Aorta (tissue), 5 donors: Measurements from ENCODE around the gene CLSTN3. TPM values are rescaled to one million over a fixed set of nuclear protein-coding genes. Genes with fewer than 3 reads are reported as not detected.

Experiments
- ATAC-seq: fragments of 200-7000 bp; cut with Tn5 transposase; one replicate; pipeline ENCODE4 v1.9.1; 2022; ENCODE audit warnings: moderate library complexity; ENCODE audit not compliant: low FRiP score
- DNase-seq, 2 donors: peaks; one replicate each; pipeline ENCODE4 v3.0.0-alpha.2; 2020
- H3K27ac ChIP-seq, 2 donors: one replicate each; pipeline ENCODE4 v1.5.1; 2013; ENCODE audit warnings: low read length in 2 of 2, mild to moderate bottlenecking in 2 of 2, moderate library complexity in 2 of 2, control low read depth in 1 of 2, inconsistent platforms in 1 of 2, low read depth in 1 of 2
- H3K27me3 ChIP-seq, 2 donors: one replicate each; pipeline ENCODE4 v1.6.1; 2013; ENCODE audit warnings: control low read depth in 1 of 2, low read length in 1 of 2, mild to moderate bottlenecking in 1 of 2, moderate library complexity in 1 of 2; ENCODE audit not compliant: insufficient read depth in 2 of 2, control insufficient read depth in 1 of 2
- H3K36me3 ChIP-seq, 2 donors: one replicate each; pipeline ENCODE4 v1.6.1; 2013; ENCODE audit warnings: control low read depth in 1 of 2, low read length in 1 of 2, mild to moderate bottlenecking in 1 of 2; ENCODE audit not compliant: insufficient read depth in 2 of 2, control insufficient read depth in 1 of 2
- H3K4me1 ChIP-seq, 2 donors: one replicate each; pipeline ENCODE4 v1.6.1; 2013; ENCODE audit warnings: low read length in 2 of 2, control low read depth in 1 of 2, mild to moderate bottlenecking in 1 of 2, moderate library complexity in 1 of 2; ENCODE audit not compliant: insufficient read depth in 2 of 2, control insufficient read depth in 1 of 2
- H3K4me3 ChIP-seq, 2 donors: one replicate each; pipeline ENCODE4 v1.5.1; 2013; ENCODE audit warnings: low read length in 2 of 2, control low read depth in 1 of 2, mild to moderate bottlenecking in 1 of 2
- H3K9me3 ChIP-seq: one replicate; pipeline ENCODE4 v1.6.1; 2013; ENCODE audit warnings: mild to moderate bottlenecking, low read length; ENCODE audit not compliant: control insufficient read depth
- WGBS, 2 donors: extraction: QIAGEN DNeasy Blood & Tissue Kit; methylation state at CpG; one replicate each; pipeline ENCODE4 v1.1.7; 2013; 5-methylcytosine and 5-hydroxymethylcytosine counted together
- intact Hi-C, 2 donors: fragments of 100-400 bp; cut with DNase I; formaldehyde crosslinking; loops; one replicate each; pipeline versions ENCODE4 v1.14.2 to v1.15.0; 2022
- polyA plus RNA-seq, 2 donors: library from polyadenylated mRNA; stranded (reverse); fragments of 200-250 nt; gene quantifications; one replicate each; pipeline ENCODE4 v1.2.3, GENCODE V29; 2013
- total RNA-seq, 2 donors: library from RNA; stranded (reverse); fragmentation: NEBNext Ultra II Directional; extraction: Animal tissue kit (Norgen Biotek cat#: 25700); gene quantifications; one replicate each; pipeline ENCODE4 v1.2.1, GENCODE V29; 2021
- donor health status: healthy with polysubstance abuse.
- donor health status: Bipolar disorder and iron deficiency.
- donor health status: DM: no; HTN: no; CAD: no.
- donor health status: DM: no; HTN: no; CAD: no.
- donor health status: DM: yes; HTN: yes; CAD: no.

Gene CLSTN3
- total and polyA plus RNA-seq, 4 donors = 12.4 to 77.2 (median 24.8) TPM

DNA sequence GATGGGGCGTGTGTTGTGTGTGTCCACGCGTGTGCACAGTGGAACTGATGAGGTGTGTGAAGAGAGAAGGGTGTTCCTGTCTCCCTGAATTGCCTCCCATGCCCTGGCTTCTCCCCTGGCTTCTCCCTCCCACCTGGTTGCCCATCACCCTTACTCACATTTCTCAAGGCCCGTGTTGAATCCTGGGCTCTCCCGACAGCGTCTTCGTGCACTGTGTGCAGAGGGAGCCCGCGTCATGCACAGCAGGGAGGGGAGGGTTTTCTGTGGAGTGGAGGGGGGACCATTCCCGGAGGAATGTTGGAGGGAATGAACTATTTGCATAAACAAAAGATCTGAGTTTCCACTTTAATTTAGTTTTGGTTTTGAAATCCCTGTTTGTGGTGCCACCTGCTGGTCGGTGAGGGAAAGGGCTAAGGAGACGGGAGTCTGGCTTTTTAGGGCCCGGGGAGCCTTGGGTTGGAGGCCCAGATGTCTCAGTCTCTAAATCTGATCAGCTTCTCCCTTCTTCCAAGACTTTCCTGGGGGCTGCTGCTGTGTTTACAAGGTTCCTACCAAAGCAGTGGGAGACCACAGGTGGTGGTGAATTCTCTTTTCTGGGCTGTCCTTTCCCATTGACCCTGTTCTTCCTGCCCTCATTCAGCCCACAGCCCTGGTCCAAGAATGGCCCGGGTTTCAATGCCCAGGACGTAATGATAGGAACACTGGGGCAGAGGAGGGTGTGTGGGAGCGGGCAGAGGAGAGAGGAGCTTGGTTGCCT, 37.8 kb upstream of the CLSTN3 start, which contains the start of gene C1R:
TSS of gene C1R (minus strand) at position 217 of the 757 bp plus-strand sequence. CDS start at position 160, 57 bp downstream.
- ATAC-seq (peak; percentile 86), DNase-seq (peak; percentile 89 to 92)
- Histone ChIP-seq H3K4me3 (peak within 1 kb of the TSS; percentile 44 to 51), H3K4me1 (no peaks in the 10 kb centered on the region), H3K27me3 (no peaks in the 10 kb centered on the region), H3K9me3 (no peaks in the 10 kb centered on the region), H3K27ac (peak within 1 kb of the TSS in 1 of 2 donors; percentile 65), H3K36me3 (peaks cover 0 to 2% of the 10 kb centered on the region in 2 donors)
- intact Hi-C loops = loop anchor here (1.0 to 10.0 kb wide), 4 partner anchors 16 to 78 kb away; partner anchors contain the start of genes C1S (in 2 of the 2) and LPCAT3 (in 1 of the 2)
- WGBS, 2 donors = 5 to 6% methylated on average over 16 of the region's 16 CpGs

DNA sequence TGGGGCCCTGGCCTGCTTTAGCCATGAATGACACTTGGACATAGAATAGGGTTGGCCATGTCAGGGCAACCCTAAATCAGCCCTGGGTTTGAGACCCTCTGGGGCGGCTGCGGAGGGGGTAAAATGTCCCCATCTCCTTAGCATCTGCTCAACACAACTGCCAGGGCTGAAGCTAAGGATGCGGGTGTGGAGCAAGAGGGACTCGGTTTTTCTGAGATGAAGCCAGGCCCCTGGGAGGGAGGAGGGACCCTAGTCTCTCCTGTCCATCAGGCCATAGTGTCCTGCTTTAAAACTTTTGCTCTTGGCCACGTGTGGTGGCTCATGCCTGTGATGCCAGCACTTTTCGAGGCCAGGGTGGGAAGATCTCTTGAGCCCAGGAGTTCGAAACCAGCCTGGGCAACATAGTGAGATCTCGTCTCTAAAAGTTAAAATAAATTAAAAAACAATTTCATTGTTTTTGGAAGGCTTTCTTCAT, 37.1 kb upstream of the CLSTN3 start:
- whole genome bisulfite sequencing, 2 donors = 66 to 75% methylated on average over 8 of the region's 8 CpGs
- no peaks in the 10 kb centered on the region for H3K27me3 ChIP-seq
- ATAC-seq (peak; percentile 0), DNase-seq (no peak)
- H3K4me1 ChIP-seq = no peaks in the 10 kb centered on the region
- intact Hi-C loops = loop anchor here (1.0 to 10.0 kb wide), 4 partner anchors 15 to 78 kb away; partner anchors contain the start of genes C1S (in 2 of the 2) and LPCAT3 (in 1 of the 2)
- peak overlapping the region in 1 of 2 donors; percentile 20 for H3K27ac ChIP-seq
- no peaks in the 10 kb centered on the region for H3K9me3 ChIP-seq
- H3K36me3 ChIP-seq = peaks cover 0 to 2% of the 10 kb centered on the region in 2 donors
- H3K4me3 ChIP-seq = no peak overlapping the region

DNA sequence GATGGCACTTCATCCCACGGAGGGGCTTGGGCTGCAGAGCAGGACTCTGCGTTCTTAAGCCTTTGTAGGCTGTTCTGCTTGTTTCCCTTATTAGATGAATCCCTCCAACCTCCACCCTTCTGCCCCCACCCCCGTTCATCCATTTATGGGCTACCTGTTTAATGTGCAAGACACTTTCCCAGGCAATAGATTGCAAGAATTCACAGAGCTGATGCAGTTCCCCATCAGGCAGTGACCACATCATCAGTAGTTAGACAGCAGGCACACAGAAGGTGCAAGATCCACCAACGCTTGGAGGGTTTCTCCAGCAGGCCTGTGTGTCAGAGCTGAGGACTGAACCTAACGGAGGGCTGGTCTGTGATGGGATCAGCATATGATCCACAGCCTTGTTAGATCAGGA, 36.7 kb upstream of the CLSTN3 start:
- intact Hi-C loops = loop anchor here (2.0 to 10.0 kb wide), 2 partner anchors 33 to 79 kb away; partner anchors contain the start of genes C1S (in 1 of the 2) and LPCAT3 (in 1 of the 2)
- no peak overlapping the region for H3K4me3 ChIP-seq

DNA sequence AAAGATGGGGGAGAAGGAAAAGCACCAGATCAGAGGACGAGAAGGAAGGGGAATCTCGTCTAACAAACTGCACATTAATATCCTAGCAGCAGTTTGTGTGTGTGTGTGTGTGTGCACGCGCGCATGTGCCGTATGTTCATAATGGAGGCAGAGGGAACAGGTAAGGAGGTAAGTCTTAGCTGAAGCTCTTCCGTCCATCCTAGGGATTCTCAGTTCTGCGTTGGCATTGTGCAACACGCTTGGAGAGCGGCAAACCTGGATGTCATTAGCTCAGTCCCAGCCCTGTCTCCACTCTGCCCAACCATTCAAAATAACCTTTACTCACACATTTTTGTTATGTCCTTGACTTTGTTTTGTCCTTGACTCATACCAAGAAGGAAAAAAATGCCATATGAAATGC, 36.3 kb upstream of the CLSTN3 start:
- DNase-seq (no peak), ATAC-seq (no peak)
- Histone ChIP-seq H3K27me3 (no peaks in the 10 kb centered on the region), H3K4me1 (no peaks in the 10 kb centered on the region), H3K36me3 (no peaks in the 10 kb centered on the region), H3K4me3 (no peak overlapping the region), H3K9me3 (no peaks in the 10 kb centered on the region), H3K27ac (no peak overlapping the region)
- intact Hi-C loops = loop anchor here (2.0 to 10.0 kb wide), 2 partner anchors 33 to 79 kb away; partner anchors contain the start of genes C1S (in 1 of the 2) and LPCAT3 (in 1 of the 2)
- 59 to 63% methylated on average over 10 of the region's 10 CpGs for WGBS, 2 donors

More for the DNA sequence above, 36.7 kb upstream of the CLSTN3 start:
- Histone ChIP-seq H3K36me3 (peaks cover 0 to 2% of the 10 kb centered on the region in 2 donors), H3K4me1 (no peaks in the 10 kb centered on the region), H3K27me3 (no peaks in the 10 kb centered on the region), H3K9me3 (no peaks in the 10 kb centered on the region), H3K27ac (no peak overlapping the region)
- ATAC-seq = no peak
- 55 to 61% methylated on average over 5 of the region's 5 CpGs for WGBS, 2 donors
- no peak for DNase-seq

DNA sequence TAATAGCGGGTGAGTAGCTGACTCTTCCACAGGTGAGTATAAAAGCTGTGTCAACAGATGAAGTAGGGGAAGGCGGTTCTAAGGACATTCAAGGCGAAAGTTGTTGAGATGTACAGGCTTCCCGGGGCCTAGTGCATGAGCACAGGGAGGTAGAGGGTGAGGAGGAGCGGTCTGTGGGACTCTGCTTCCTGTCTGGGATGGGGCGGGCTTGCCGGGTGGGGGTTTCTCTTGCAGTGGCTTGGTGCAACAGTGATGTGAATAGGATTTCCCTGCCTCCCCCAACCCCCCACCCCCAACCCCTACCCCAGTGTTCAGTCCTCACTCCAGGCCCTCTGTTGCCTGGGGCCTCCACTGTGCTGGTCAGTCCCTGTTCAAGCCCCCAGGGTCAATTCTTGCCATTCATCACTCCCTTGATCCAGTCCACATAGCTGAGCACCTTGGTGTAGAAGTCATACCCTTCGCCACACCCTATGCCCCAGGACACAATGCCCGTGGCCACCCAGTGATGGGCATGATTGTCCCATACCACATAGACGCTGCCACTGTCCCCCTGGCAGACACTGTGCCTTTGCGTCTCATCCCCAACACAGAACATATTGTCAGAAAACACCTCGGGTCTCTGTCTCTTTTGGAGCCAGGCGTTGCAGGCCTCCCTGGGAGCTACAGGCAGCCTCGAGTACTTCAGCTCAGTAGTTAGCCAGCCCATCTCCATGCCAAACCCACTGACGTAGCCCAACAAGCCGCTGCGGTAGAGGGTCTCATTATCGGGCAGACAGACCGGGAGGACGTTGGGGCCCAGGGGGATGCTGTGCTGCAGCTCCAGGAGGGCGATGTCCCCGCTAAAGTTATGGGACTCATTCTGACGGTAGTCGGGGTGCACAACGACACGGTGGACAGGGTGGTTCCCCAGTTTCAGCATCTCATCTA, 33.9 kb upstream of the CLSTN3 start:
- ATAC-seq = no peak
- 80 to 83% methylated on average over 24 to 26 of the region's 26 CpGs for WGBS, 2 donors
- no peak for DNase-seq
- Histone ChIP-seq H3K27ac (no peak overlapping the region), H3K4me3 (no peak overlapping the region), H3K4me1 (no peaks in the 10 kb centered on the region), H3K36me3 (peaks cover 0 to 5% of the 10 kb centered on the region in 2 donors), H3K27me3 (no peaks in the 10 kb centered on the region), H3K9me3 (no peaks in the 10 kb centered on the region)
- intact Hi-C loops = loop anchor here in 1 of 2 donors (5.0 to 10.0 kb wide), 2 partner anchors 81 to 124 kb away; partner anchors contain the start of genes EMG1, LPCAT3 and PHB2

DNA sequence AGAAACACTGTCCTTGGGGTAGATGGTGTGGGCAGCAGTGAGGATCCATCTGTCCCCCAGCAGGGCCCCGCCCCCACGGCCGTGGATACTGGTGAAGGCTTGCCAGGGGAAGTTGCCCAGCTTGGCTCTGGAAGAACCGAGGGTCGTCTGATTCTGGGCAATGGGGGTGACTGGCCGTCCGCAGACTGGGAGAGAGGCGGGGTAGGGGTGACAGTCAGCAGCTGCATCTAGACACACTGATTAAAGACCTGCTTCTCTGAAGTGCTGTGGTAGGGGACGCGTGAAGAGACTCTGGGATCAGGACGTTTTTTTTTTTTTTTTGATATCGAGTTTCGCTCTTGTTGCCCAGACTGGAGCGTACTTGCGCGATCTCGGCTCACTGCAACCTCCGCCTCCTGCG, 33.2 kb upstream of the CLSTN3 start:
- no peak for ATAC-seq

DNA sequence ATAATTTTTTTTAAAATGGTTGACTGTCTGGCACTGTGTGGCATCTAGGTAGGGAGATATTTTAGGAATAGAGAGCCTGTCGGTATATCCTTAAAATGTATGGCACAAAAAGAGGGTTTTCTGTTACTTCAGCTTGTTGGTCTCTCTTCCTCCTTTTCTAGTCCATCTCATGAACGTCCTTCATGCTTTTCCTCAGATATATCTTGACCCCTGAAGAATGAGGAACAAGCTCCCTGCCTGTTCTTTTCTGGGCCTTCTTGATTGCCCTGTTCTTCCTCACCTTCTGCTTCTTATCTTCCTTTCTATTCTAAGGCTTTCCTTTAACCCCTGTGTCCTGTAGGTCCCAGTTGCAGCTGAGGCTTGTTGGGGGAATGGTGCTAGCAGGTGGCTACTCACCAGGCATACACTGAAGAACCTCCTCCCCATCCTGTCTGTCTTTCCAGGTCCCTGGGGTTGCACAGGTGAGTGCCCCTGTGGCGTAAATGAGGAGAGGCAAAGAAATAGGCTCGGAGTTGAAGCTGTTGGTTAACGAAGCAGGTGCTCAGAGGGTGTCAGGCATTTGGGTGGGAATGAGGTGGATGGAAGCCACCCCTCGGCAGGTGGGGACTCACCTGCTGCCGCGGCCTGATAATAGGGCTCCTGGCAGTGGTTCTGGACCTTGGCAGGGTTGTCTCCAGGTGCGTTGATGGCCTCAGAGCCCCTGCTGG, 30.7 kb upstream of the CLSTN3 start:
- 87 to 88% methylated on average over 9 of the region's 9 CpGs for WGBS, 2 donors
- Histone ChIP-seq H3K27me3 (no peaks in the 10 kb centered on the region), H3K36me3 (peaks cover 0 to 5% of the 10 kb centered on the region in 2 donors), H3K27ac (no peak overlapping the region), H3K4me1 (no peaks in the 10 kb centered on the region), H3K9me3 (no peaks in the 10 kb centered on the region), H3K4me3 (no peak overlapping the region)
- DNase-seq (no peak), ATAC-seq (no peak)
- intact Hi-C loops = loop anchor here in 1 of 2 donors (5.0 to 10.0 kb wide), 2 partner anchors 85 to 127 kb away; partner anchors contain the start of genes EMG1, LPCAT3 and PHB2

More for the DNA sequence above, 33.2 kb upstream of the CLSTN3 start:
- DNase-seq = no peak
- H3K27me3 ChIP-seq = no peaks in the 10 kb centered on the region
- H3K27ac ChIP-seq = no peak overlapping the region
- no peaks in the 10 kb centered on the region for H3K4me1 ChIP-seq
- peaks cover 0 to 5% of the 10 kb centered on the region in 2 donors for H3K36me3 ChIP-seq
- H3K9me3 ChIP-seq = no peaks in the 10 kb centered on the region
- WGBS, 2 donors = 78 to 80% methylated on average over 19 of the region's 19 CpGs
- no peak overlapping the region for H3K4me3 ChIP-seq
- intact Hi-C loops = loop anchor here in 1 of 2 donors (5.0 to 10.0 kb wide), 2 partner anchors 82 to 125 kb away; partner anchors contain the start of genes EMG1, LPCAT3 and PHB2
